SK-N-SH (cell line): Measurements from ENCODE around the gene RTN4RL1. TPM values are rescaled to one million over a fixed set of nuclear protein-coding genes. Genes with fewer than 3 reads are reported as not detected.

Experiments used
- CTCF ChIA-PET: fragments of 300-600, 350-600 bp; formaldehyde crosslinking; extraction: SDS; loops from one replicate; lab custom pipeline; 2021; lab: Yijun Ruan, JAX
- POLR2A ChIA-PET: fragments of 350-600 bp; sonication (Branson Sonifier 250); formaldehyde crosslinking; extraction: SDS; loops from one replicate; lab custom pipeline; 2020; ENCODE audit warnings: antibody characterized with exemption, inconsistent platforms; lab: Yijun Ruan, JAX
- DNase-seq: peaks from one replicate; pipeline ENCODE4 v3.0.0; 2012
- H2AFZ ChIP-seq: fragments of 200-600 bp; sonication (generic); 2 replicates; pipeline ENCODE4 v1.8.1; 2016; ENCODE audit warnings: antibody characterized with exemption, mild to moderate bottlenecking, low read depth
- H3F3A ChIP-seq: fragments of 200-600 bp; sonication (generic); replicated peaks from 2 replicates; pipeline ENCODE3; 2016; ENCODE audit warnings: antibody characterized with exemption, mild to moderate bottlenecking; ENCODE audit not compliant: insufficient read depth
- H3K27ac ChIP-seq, 2 experiments: fragments of 200-500 bp in 1 of 2; fragments of 200-600 bp in 1 of 2; sonication (Bioruptor generic) in 1 of 2; sonication (generic), shearing (Covaris generic) in 1 of 2; 2 replicates each; pipeline versions ENCODE4 v1.5.1 to v1.6.1; 2014 to 2016; ENCODE audit warnings: low read depth in 2 of 2, inconsistent platforms in 1 of 2, low read length in 1 of 2, mild to moderate bottlenecking in 1 of 2, mixed read lengths in 1 of 2
- H3K27me3 ChIP-seq: fragments of 200-600 bp; sonication (generic), shearing (Covaris generic); 2 replicates; pipeline ENCODE4 v1.6.1; 2016; ENCODE audit warnings: mixed run types; ENCODE audit not compliant: insufficient read depth
- H3K36me3 ChIP-seq, 2 experiments: fragments of 200-500 bp in 1 of 2; fragments of 200-600 bp in 1 of 2; sonication (Bioruptor generic) in 1 of 2; sonication (generic) in 1 of 2; replicated peaks in 1 of 2; 2 replicates each; pipeline versions ENCODE3 to v1.5.1; 2014 to 2016; ENCODE audit warnings: low read length in 1 of 2, mild to moderate bottlenecking in 1 of 2; ENCODE audit not compliant: insufficient read depth in 2 of 2, control insufficient read depth in 1 of 2
- H3K4me1 ChIP-seq, 2 experiments: fragments of 200-500 bp in 1 of 2; fragments of 200-600 bp in 1 of 2; sonication (Bioruptor generic) in 1 of 2; sonication (generic), shearing (Covaris generic) in 1 of 2; 2 replicates each; pipeline versions ENCODE4 v1.5.1 to v1.6.1; 2014 to 2016; ENCODE audit warnings: low read depth in 1 of 2, low read length in 1 of 2, mixed run types in 1 of 2; ENCODE audit not compliant: insufficient read depth in 2 of 2, control insufficient read depth in 1 of 2
- H3K4me2 ChIP-seq: fragments of 200-600 bp; sonication (generic), shearing (Covaris generic); 2 replicates; pipeline ENCODE4 v1.6.1; 2017; ENCODE audit warnings: mixed run types
- H3K4me3 ChIP-seq, 2 experiments: fragments of 200-500 bp in 1 of 2; fragments of 200-600 bp in 1 of 2; sonication (Bioruptor generic) in 1 of 2; sonication (generic), shearing (Covaris generic) in 1 of 2; 2 replicates each; pipeline versions ENCODE4 v1.5.1 to v1.8.1; 2014 to 2016; ENCODE audit warnings: low read depth in 2 of 2, inconsistent platforms in 1 of 2, low read length in 1 of 2, mild to moderate bottlenecking in 1 of 2, mixed read lengths in 1 of 2, moderate library complexity in 1 of 2
- H3K79me2 ChIP-seq: fragments of 200-600 bp; sonication (generic); 2 replicates; pipeline ENCODE4 v1.8.1; 2017; ENCODE audit warnings: mild to moderate bottlenecking; ENCODE audit not compliant: insufficient read depth
- H3K9ac ChIP-seq: fragments of 200-600 bp; sonication (generic); 2 replicates; pipeline ENCODE4 v1.6.1; 2017; ENCODE audit warnings: mixed run types
- H3K9me2 ChIP-seq: fragments of 200-600 bp; sonication (generic); 2 replicates; pipeline ENCODE4 v1.6.1; 2017; ENCODE audit warnings: mixed run types
- H3K9me3 ChIP-seq: fragments of 200-600 bp; sonication (generic); 2 replicates; pipeline ENCODE4 v1.6.1; 2017; ENCODE audit warnings: mixed run types, mild to moderate bottlenecking, moderate library complexity
- H4K20me1 ChIP-seq: fragments of 200-600 bp; sonication (generic); 2 replicates; pipeline ENCODE4 v1.6.1; 2017; ENCODE audit warnings: mild to moderate bottlenecking, mixed run types; ENCODE audit not compliant: insufficient read depth
- CHD2 ChIP-seq: fragments of 150-350 bp; IDR thresholded peaks from 2 replicates; pipeline ENCODE4 v1.6.1; 2018; ENCODE audit warnings: low read length; ENCODE audit not compliant: partially characterized antibody
- ELF1 ChIP-seq: IDR thresholded peaks from 2 replicates; pipeline ENCODE4 v1.4.0; 2012
- EZH2phosphoT487 ChIP-seq: fragments of 200-600 bp; sonication (generic); IDR thresholded peaks from 2 replicates; pipeline ENCODE4 v1.6.1; 2017; ENCODE audit warnings: low read depth, mixed run types, mild to moderate bottlenecking, antibody characterized with exemption, moderate library complexity, borderline replicate concordance
- FOXJ3 ChIP-seq: sonication (generic); formaldehyde crosslinking; IDR thresholded peaks from 2 replicates; pipeline ENCODE4 v1.5.1; 2020; ENCODE audit warnings: mild to moderate bottlenecking, missing genetic modification reagents
- FOXM1 ChIP-seq: IDR thresholded peaks from 2 replicates; pipeline ENCODE4 v1.4.0; 2012; ENCODE audit warnings: low read depth, mild to moderate bottlenecking
- GABPA ChIP-seq: IDR thresholded peaks from 2 replicates; pipeline ENCODE4 v1.4.0; 2012; ENCODE audit warnings: low read depth, mild to moderate bottlenecking
- MXI1 ChIP-seq: IDR thresholded peaks from 2 replicates; pipeline ENCODE4 v1.6.1; 2012; ENCODE audit warnings: mild to moderate bottlenecking, low read depth, low read length, improper control_type of control experiment
- NFIC ChIP-seq: IDR thresholded peaks from 2 replicates; pipeline ENCODE4 v1.4.0; 2012; ENCODE audit warnings: borderline replicate concordance
- RAD21 ChIP-seq: IDR thresholded peaks from 2 replicates; pipeline ENCODE4 v1.6.1; 2012; ENCODE audit warnings: mild to moderate bottlenecking, low read length
- RCOR1 ChIP-seq: fragments of 150-350 bp; IDR thresholded peaks from 2 replicates; pipeline ENCODE4 v1.6.1; 2017; ENCODE audit warnings: antibody characterized with exemption, low read length
- REST ChIP-seq: IDR thresholded peaks from 2 replicates; pipeline ENCODE4 v1.6.1; 2012; ENCODE audit warnings: mild to moderate bottlenecking, low read depth, low read length, moderate library complexity
- RFX5 ChIP-seq: IDR thresholded peaks from 2 replicates; pipeline ENCODE4 v1.6.1; 2012; ENCODE audit warnings: mild to moderate bottlenecking, improper control_type of control experiment, low read length
- RXRA ChIP-seq: IDR thresholded peaks from 2 replicates; pipeline ENCODE4 v1.4.0; 2012; ENCODE audit warnings: low read depth, mild to moderate bottlenecking, borderline replicate concordance
- SIN3A ChIP-seq: IDR thresholded peaks from 2 replicates; pipeline ENCODE4 v1.6.1; 2012; ENCODE audit warnings: low read depth, mild to moderate bottlenecking, low read length, moderate library complexity, borderline replicate concordance
- TAF1 ChIP-seq: IDR thresholded peaks from 2 replicates; pipeline ENCODE4 v1.6.1; 2012; ENCODE audit warnings: low read depth, mild to moderate bottlenecking, low read length, moderate library complexity, borderline replicate concordance
- TCF12 ChIP-seq: IDR thresholded peaks from 2 replicates; pipeline ENCODE4 v1.4.0; 2012
- TEAD4 ChIP-seq: IDR thresholded peaks from 2 replicates; pipeline ENCODE4 v1.4.0; 2012; ENCODE audit warnings: mild to moderate bottlenecking, borderline replicate concordance; ENCODE audit not compliant: insufficient read depth
- USF1 ChIP-seq: IDR thresholded peaks from 2 replicates; pipeline ENCODE4 v1.4.0; 2012; ENCODE audit warnings: low read depth, borderline replicate concordance
- YY1 ChIP-seq: IDR thresholded peaks from 2 replicates; pipeline ENCODE4 v1.4.0; 2012; ENCODE audit warnings: low read depth, mild to moderate bottlenecking
- WGBS: methylation state at CpG from one replicate; pipeline ENCODE4 v1.1.6; 2017; ENCODE audit warnings: low lambda C conversion rate; 5-methylcytosine and 5-hydroxymethylcytosine counted together
- polyA plus RNA-seq, 3 experiments: library from polyadenylated mRNA; depleted of rRNA; stranded (reverse); fragments of >200 nt; gene quantifications; 2 replicates each; pipeline ENCODE4 v1.2.3, GENCODE V29; 2012
- TF ChIP-seq, protein P1 (sequence below): IDR thresholded peaks from 2 replicates; pipeline ENCODE4; 2012

RTN4RL1 gene
- polyA plus RNA-seq, 1 of the 3 experiments (the other 2 are of a cell fraction): 0.07 TPM

GRCh38 chr17:2057175-2057759 is 32.1 kb upstream of the RTN4RL1 start:
- no peak overlapping the region for H3K4me2 ChIP-seq
- no peak overlapping the region for H2AFZ ChIP-seq
- no peaks in the 10 kb centered on the region for H3K9me3 ChIP-seq
- no peak for DNase-seq
- TF ChIP-seq REST (no peak), TAF1 (no peak), YY1 (no peak), EZH2phosphoT487 (no peak), USF1 (no peak), ELF1 (no peak), FOXM1 (no peak), GABPA (no peak), SIN3A (no peak), RXRA (no peak), RAD21 (no peak), CHD2 (no peak), RFX5 (no peak), RCOR1 (no peak), TCF12 (no peak), TEAD4 (no peak), MXI1 (no peak), FOXJ3 (CRISPR knock-in tag) (no peak), NFIC (no peak)
- TF ChIP-seq, protein P1, sequence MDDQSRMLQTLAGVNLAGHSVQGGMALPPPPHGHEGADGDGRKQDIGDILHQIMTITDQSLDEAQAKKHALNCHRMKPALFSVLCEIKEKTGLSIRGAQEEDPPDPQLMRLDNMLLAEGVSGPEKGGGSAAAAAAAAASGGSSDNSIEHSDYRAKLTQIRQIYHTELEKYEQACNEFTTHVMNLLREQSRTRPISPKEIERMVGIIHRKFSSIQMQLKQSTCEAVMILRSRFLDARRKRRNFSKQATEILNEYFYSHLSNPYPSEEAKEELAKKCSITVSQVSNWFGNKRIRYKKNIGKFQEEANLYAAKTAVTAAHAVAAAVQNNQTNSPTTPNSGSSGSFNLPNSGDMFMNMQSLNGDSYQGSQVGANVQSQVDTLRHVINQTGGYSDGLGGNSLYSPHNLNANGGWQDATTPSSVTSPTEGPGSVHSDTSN: no peak
- WGBS: 95% methylated on average over 56 of the region's 81 CpGs
- no peaks in the 10 kb centered on the region for H3K9me2 ChIP-seq
- H4K20me1 ChIP-seq: no peaks in the 10 kb centered on the region
- no peak overlapping the region for H3K4me3 ChIP-seq
- H3F3A ChIP-seq: peaks cover 11% of the 10 kb centered on the region
- peaks cover under 1 to 11% of the 10 kb centered on the region in 2 experiments; a peak in 3 of 4 replicates for H3K4me1 ChIP-seq
- H3K27me3 ChIP-seq: no peaks in the 10 kb centered on the region
- no peak overlapping the region for H3K9ac ChIP-seq
- no peak overlapping the region for H3K27ac ChIP-seq
- no peaks in the 10 kb centered on the region for H3K79me2 ChIP-seq
- ChIA-PET POLR2A (no interaction called here), CTCF (interaction anchor here (0.6 to 8.0 kb wide), 9 partner anchors 9 to 224 kb away, joined by 3 to 185 read pairs (median 4); no protein-coding TSS in a partner anchor)
- H3K36me3 ChIP-seq: peaks cover 0 to 18% of the 10 kb centered on the region in 2 experiments
